Stomach (tissue), 9 donors: ENCODE measurements around the gene TMEM256. TPM values are rescaled to one million over a fixed set of nuclear protein-coding genes. Genes with fewer than 3 reads are reported as not detected.

Source experiments
- DNase-seq, 2 donors: peaks; one replicate each; pipeline versions ENCODE4 v3.0.0 to v3.0.0-alpha.2; 2013 to 2019
- H3K27ac ChIP-seq, 5 donors: fragments of 200-600 bp in 4 of 5; sonication (generic) in 4 of 5; one replicate each; pipeline ENCODE4 v1.5.1; 2013 to 2019; ENCODE audit warnings: mild to moderate bottlenecking in 1 of 5, moderate library complexity in 1 of 5
- H3K27me3 ChIP-seq, 3 donors: fragments of 200-600 bp; sonication (generic); one replicate each; pipeline ENCODE4 v1.5.1; 2017 to 2019; ENCODE audit warnings: mixed run types in 1 of 3
- H3K36me3 ChIP-seq, 4 donors: fragments of 200-600 bp; sonication (generic); 1 replicate in 3 of 4; 2 replicates in 1 of 4; pipeline ENCODE4 v1.5.1; 2016 to 2019
- H3K4me1 ChIP-seq, 4 donors: fragments of 200-600 bp; sonication (generic); one replicate each; pipeline ENCODE4 v1.5.1; 2016 to 2019
- H3K4me3 ChIP-seq, 4 donors: fragments of 200-600 bp; sonication (generic) in 3 of 4; one replicate each; pipeline ENCODE4 v1.5.1; 2016 to 2019; ENCODE audit warnings: mild to moderate bottlenecking in 1 of 4
- H3K9me3 ChIP-seq, 4 donors: fragments of 200-600 bp; sonication (generic); one replicate each; pipeline ENCODE4 v1.5.1; 2016 to 2019
- EP300 ChIP-seq: sonication (generic); formaldehyde crosslinking; IDR thresholded peaks from one replicate; pipeline ENCODE4 v1.6.1; 2017; ENCODE audit warnings: antibody characterized with exemption
- POLR2A ChIP-seq, 4 donors: fragments of 450-650 bp; IDR thresholded peaks; one replicate each; pipeline ENCODE4 v1.6.1; 2016; ENCODE audit warnings: antibody characterized with exemption in 4 of 4, control low read depth in 2 of 4, mild to moderate bottlenecking in 1 of 4, moderate library complexity in 1 of 4
- POLR2AphosphoS5 ChIP-seq, 3 donors: sonication (generic); formaldehyde crosslinking; IDR thresholded peaks; one replicate each; pipeline ENCODE4 v1.6.1; 2016; ENCODE audit warnings: antibody characterized with exemption in 3 of 3
- WGBS, 5 donors: extraction: QIAGEN DNeasy Blood & Tissue Kit in 3 of 5; methylation state at CpG; one replicate each; pipeline versions ENCODE4 v1.1.5 to v1.1.7; 2013 to 2018; 5-methylcytosine and 5-hydroxymethylcytosine counted together
- intact Hi-C: fragments of 100-400 bp; cut with DNase I; formaldehyde crosslinking; loops from one replicate; pipeline ENCODE4 v1.15.1; 2023; ENCODE audit warnings: low total_unique reads
- polyA plus RNA-seq, 3 donors: library from polyadenylated mRNA; stranded (reverse); fragments of 200-250 nt; gene quantifications; one replicate each; pipeline ENCODE4 v1.2.3, GENCODE V29; 2013
- total RNA-seq, 5 donors: library from RNA; depleted of rRNA; stranded (reverse); fragments of >200 nt; gene quantifications; one replicate each; pipeline versions ENCODE4 v1.1.0 to v1.2.3, GENCODE V29; 2014 to 2016
- TF ChIP-seq, protein P1 (sequence below), 7 experiments: fragments of 450-650 bp in 4 of 7; fragments of 200-600 bp in 3 of 7; sonication (generic) in 3 of 7; IDR thresholded peaks; one replicate each; pipeline ENCODE4 v1.5.1; 2016 to 2019; ENCODE audit warnings: antibody characterized with exemption in 7 of 7, control low read depth in 2 of 7, mild to moderate bottlenecking in 1 of 7
- donor health status: healthy with polysubstance abuse.
- donor health status: Bipolar disorder and iron deficiency.
- donor health status: healthy.

The TMEM256 gene
- total and polyA plus RNA-seq, 8 donors = 39.8 to 347 (median 253) TPM; not detected in 1

DNA sequence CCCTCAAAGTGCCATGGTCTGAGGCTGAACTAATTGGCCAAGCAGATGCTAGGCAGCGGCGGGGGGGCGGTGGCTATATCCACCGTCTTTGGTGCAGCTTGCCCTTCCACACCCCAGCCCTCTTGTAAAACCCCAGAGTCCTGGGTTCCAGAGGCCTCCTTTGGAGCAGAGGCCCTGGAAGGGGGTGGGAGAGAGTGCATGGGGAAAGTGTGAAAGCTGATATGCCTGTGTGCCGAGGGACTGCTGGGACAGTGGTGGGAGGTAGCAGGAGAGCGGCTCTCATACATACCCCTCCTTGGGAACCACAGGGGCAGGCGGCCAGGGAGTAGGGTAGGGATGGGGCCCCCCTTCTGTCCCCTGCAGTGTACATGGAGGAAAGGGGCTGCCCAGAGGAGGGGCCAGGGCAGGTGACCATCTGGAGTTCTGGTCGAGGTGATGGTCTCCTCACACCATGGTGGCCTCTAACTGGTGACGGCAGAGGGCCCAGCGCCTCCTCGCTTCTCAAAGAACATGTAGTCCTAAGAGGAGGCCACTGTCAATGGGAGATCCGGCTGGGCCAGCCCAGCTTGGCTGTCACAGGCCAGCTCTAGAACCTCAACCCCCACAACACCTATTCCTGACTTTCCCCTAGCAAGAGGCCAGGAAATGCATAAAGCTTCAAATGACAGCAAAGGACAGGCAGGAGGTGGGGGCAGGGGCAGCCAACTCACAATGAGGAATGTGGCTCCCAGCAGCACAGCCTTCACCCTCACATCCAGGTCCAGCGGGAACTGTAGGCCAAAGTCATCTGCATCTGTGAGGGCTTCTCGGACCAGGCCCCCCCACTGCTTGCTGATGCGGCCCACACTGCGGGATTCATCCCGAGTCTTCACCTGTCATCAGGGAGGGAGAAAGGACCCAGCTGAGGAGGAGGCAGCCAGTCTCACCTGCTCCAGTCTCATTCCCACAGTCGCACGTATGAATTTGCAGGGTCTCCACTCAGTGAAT lies 13.7 kb downstream of the TMEM256 start:
- no peak for TF ChIP-seq EP300
- TF ChIP-seq, protein P1, sequence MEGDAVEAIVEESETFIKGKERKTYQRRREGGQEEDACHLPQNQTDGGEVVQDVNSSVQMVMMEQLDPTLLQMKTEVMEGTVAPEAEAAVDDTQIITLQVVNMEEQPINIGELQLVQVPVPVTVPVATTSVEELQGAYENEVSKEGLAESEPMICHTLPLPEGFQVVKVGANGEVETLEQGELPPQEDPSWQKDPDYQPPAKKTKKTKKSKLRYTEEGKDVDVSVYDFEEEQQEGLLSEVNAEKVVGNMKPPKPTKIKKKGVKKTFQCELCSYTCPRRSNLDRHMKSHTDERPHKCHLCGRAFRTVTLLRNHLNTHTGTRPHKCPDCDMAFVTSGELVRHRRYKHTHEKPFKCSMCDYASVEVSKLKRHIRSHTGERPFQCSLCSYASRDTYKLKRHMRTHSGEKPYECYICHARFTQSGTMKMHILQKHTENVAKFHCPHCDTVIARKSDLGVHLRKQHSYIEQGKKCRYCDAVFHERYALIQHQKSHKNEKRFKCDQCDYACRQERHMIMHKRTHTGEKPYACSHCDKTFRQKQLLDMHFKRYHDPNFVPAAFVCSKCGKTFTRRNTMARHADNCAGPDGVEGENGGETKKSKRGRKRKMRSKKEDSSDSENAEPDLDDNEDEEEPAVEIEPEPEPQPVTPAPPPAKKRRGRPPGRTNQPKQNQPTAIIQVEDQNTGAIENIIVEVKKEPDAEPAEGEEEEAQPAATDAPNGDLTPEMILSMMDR (IDR thresholded peaks at IDR 0.05) = no peak
- no peak for TF ChIP-seq POLR2A (IDR thresholded peaks at IDR 0.05)
- peak in 1 of 2 donors; percentile 1 for DNase-seq
- intact Hi-C loops = no loop called here
- Histone ChIP-seq H3K4me3 (no peak overlapping the region), H3K4me1 (peaks cover 15 to 23% (median 21%) of the 10 kb centered on the region in 4 donors), H3K27ac (no peak overlapping the region), H3K27me3 (no peaks in the 10 kb centered on the region), H3K9me3 (no peaks in the 10 kb centered on the region), H3K36me3 (peaks cover 26 to 69% (median 66%) of the 10 kb centered on the region in 4 donors)
- WGBS, 5 donors = 87 to 92% (median 88%) methylated on average over 18 to 19 of the region's 19 CpGs

DNA sequence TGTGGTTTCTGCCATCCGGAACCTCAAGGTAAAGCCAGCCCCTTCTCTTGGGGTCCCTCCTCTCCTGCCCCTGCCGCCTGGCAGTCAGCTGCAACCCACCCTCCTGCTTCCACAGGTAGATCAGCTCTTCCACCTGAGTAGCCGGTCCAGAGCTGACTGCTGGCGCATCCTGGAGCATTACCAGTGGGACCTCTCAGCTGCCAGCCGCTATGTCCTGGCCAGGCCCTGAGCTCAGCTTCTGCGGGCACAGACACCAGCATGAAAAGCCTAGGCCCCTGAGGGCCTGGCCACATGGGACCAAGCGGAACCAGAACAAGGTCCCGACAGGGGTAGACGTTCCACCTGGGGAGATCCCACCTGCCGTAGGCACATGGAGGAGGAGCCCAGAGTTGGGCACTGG lies 15.0 kb downstream of the TMEM256 start:
- Histone ChIP-seq H3K4me1 (peaks cover 13 to 22% (median 16%) of the 10 kb centered on the region in 4 donors), H3K27me3 (peaks cover 0 to 7% (median 0%) of the 10 kb centered on the region in 3 donors), H3K4me3 (no peak overlapping the region), H3K27ac (no peak overlapping the region), H3K9me3 (no peaks in the 10 kb centered on the region), H3K36me3 (peaks cover 26 to 79% (median 77%) of the 10 kb centered on the region in 4 donors)
- WGBS, 5 donors = 90 to 95% (median 95%) methylated on average over 7 to 10 of the region's 10 CpGs
- intact Hi-C loops = no loop called here
- TF ChIP-seq POLR2A (IDR thresholded peaks at IDR 0.05) = no peak
- no peak for TF ChIP-seq POLR2AphosphoS5 (IDR thresholded peaks at IDR 0.05)
- TF ChIP-seq EP300 = no peak
- TF ChIP-seq, protein P1 (IDR thresholded peaks at IDR 0.05) = no peak
- no peak for DNase-seq

DNA sequence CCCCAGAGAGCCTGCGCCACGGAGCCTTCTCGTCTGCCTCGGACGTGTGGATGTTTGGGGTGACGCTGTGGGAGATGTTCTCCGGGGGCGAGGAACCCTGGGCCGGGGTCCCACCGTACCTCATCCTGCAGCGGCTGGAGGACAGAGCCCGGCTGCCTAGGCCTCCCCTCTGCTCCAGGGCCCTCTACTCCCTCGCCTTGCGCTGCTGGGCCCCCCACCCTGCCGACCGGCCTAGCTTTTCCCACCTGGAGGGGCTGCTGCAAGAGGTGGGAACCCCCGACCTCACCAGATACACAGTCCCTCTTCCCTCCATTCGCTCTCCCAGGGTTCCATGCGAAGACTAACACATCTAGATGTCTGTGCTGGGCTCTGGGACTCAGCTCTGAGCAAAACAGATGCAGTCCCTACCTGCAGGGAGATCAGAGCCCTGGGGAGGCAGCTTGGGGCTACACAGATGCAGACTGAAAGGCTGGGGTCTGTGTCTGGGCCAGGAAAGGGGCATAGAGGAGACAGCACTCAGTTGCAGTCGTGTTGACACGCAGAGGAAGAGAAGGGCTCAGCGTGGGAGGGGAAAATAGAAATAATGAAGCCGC lies 19.3 kb downstream of the TMEM256 start:
- H3K4me3 ChIP-seq = peak overlapping the region; percentile 41 to 53 (median 44)
- H3K27me3 ChIP-seq = peaks cover 0 to 32% (median 5%) of the 10 kb centered on the region in 3 donors
- TF ChIP-seq POLR2AphosphoS5 (IDR thresholded peaks at IDR 0.05) (no peak), POLR2A (IDR thresholded peaks at IDR 0.05) (no peak), EP300 (no peak)
- TF ChIP-seq, protein P1 (IDR thresholded peaks at IDR 0.05) = no peak
- peak overlapping the region in 4 of 5 donors; percentile 6 to 76 (median 58) for H3K27ac ChIP-seq
- WGBS, 5 donors = 71 to 87% (median 74%) methylated on average over 11 to 23 of the region's 23 CpGs
- peaks cover 21 to 61% (median 55%) of the 10 kb centered on the region in 4 donors for H3K36me3 ChIP-seq
- H3K9me3 ChIP-seq = no peaks in the 10 kb centered on the region
- intact Hi-C loops = no loop called here
- H3K4me1 ChIP-seq = peaks cover 25 to 46% (median 37%) of the 10 kb centered on the region in 4 donors
- no peak for DNase-seq

DNA sequence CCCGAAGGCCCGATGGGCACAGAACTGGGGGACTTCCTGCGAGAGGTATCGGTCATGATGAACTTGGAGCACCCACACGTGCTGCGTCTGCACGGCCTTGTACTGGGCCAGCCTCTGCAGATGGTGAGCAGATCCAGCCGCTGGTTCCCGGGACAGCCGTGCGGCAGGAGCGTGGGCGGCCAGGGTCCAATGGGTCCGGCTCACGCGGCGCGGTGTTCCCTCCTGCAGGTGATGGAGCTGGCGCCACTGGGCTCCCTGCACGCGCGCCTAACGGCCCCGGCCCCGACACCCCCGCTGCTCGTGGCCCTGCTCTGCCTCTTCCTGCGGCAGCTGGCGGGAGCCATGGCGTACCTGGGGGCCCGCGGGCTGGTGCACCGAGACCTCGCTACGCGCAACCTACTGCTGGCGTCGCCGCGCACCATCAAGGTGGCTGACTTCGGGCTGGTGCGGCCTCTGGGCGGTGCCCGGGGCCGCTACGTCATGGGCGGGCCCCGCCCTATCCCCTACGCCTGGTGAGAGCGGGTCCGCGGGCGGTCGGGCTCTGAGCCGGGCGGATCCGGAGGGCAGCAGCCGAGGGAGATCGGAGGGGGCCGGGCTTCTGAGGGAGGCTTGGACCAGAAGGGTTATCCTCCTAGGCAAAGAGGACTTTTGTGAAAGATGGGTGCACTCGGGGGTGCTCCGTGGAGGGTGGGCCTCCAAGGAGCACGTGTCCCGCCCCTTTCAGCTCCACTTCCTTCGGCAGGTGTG lies 20.0 kb downstream of the TMEM256 start:
- Histone ChIP-seq H3K36me3 (peaks cover 14 to 54% (median 48%) of the 10 kb centered on the region in 4 donors), H3K27ac (peak overlapping the region in 4 of 5 donors; percentile 6 to 76 (median 58)), H3K4me1 (peaks cover 25 to 46% (median 37%) of the 10 kb centered on the region in 4 donors), H3K4me3 (peak overlapping the region; percentile 41 to 53 (median 44)), H3K9me3 (no peaks in the 10 kb centered on the region), H3K27me3 (peaks cover 0 to 32% (median 5%) of the 10 kb centered on the region in 3 donors)
- intact Hi-C loops = no loop called here
- TF ChIP-seq EP300 = no peak
- TF ChIP-seq POLR2A (IDR thresholded peaks at IDR 0.05) = no peak
- TF ChIP-seq POLR2AphosphoS5 (IDR thresholded peaks at IDR 0.05) = peak in 1 of 3 donors; percentile 14
- TF ChIP-seq, protein P1 (IDR thresholded peaks at IDR 0.05) = no peak
- 40 to 56% (median 49%) methylated on average over 36 to 65 of the region's 65 CpGs for WGBS, 5 donors
- DNase-seq = peak; percentile 34 to 90
